ENCODE results near the gene TRPV5.

The TRPV5 gene

GRCh38 chr7:142884286-142884640, 49.3 kb downstream of the TRPV5 start:
- no peak for DNase-seq

GRCh38 chr7:142883571-142884285, 49.8 kb downstream of the TRPV5 start:
- DNase-seq, result no peak

GRCh38 chr7:142883145-142883544, 50.4 kb downstream of the TRPV5 start:
- no peak for DNase-seq

GRCh38 chr7:142882338-142882678, 51.2 kb downstream of the TRPV5 start:
- no peak for DNase-seq

GRCh38 chr7:142881586-142882337, 51.8 kb downstream of the TRPV5 start:
- no peak for DNase-seq

GRCh38 chr7:142880876-142881505, 52.6 kb downstream of the TRPV5 start:
- peak; percentile 25 to 56 for DNase-seq

- DNase-seq, result no peak
These were observed 54.5 kb downstream of the TRPV5 start for GRCh38 chr7:142879060-142879459.

GRCh38 chr7:142878315-142878714, 55.2 kb downstream of the TRPV5 start:
- no peak for DNase-seq

GRCh38 chr7:142876991-142877910, 56.3 kb downstream of the TRPV5 start:
- no peak for DNase-seq

- DNase-seq, result no peak
These were observed 57.1 kb downstream of the TRPV5 start for GRCh38 chr7:142876236-142876960.

GRCh38 chr7:142875456-142875855, 58.1 kb downstream of the TRPV5 start:
- no peak for DNase-seq

- DNase-seq, result no peak
These were observed 58.7 kb downstream of the TRPV5 start for GRCh38 chr7:142874837-142875236.

GRCh38 chr7:142874409-142874808, 59.1 kb downstream of the TRPV5 start:
- no peak for DNase-seq

GRCh38 chr7:142873871-142874270, 59.7 kb downstream of the TRPV5 start:
- no peak for DNase-seq

GRCh38 chr7:142873281-142873784, 60.2 kb downstream of the TRPV5 start:
- DNase-seq, result peak in 1 of 2 experiments; percentile 6

GRCh38 chr7:142872106-142872675, 61.4 kb downstream of the TRPV5 start:
- peak; percentile 41 to 46 for DNase-seq

GRCh38 chr7:142871260-142872105, 62.1 kb downstream of the TRPV5 start:
- DNase-seq, result no peak

GRCh38 chr7:142870566-142871259, 62.8 kb downstream of the TRPV5 start:
- no peak for DNase-seq

GRCh38 chr7:142870147-142870559, 63.4 kb downstream of the TRPV5 start:
- no peak for DNase-seq

- no peak for DNase-seq
These were observed 64.1 kb downstream of the TRPV5 start for GRCh38 chr7:142869434-142869833.

Data from Kasumi-1 (cell line).